Endothelial cell of umbilical vein (primary cell): ENCODE measurements around the gene LTO1. TPM values are rescaled to one million over a fixed set of nuclear protein-coding genes. Genes with fewer than 3 reads are reported as not detected.

Experiments
- BruUV-seq: library from RNA; stranded (reverse); fragments of 400-500 nt; replicated peaks from 2 replicates; lab custom pipeline; 2021; lab: Mats Ljungman, UMichigan
- CTCF ChIA-PET: fragments of 300-600, 350-600 bp; sonication (Branson Sonifier 250); formaldehyde crosslinking; loops from one replicate; lab custom pipeline; 2021; ENCODE audit warnings: antibody characterized with exemption, inconsistent platforms; lab: Charles Lee
- POLR2A ChIA-PET: fragments of 300-600, 350-600 bp; sonication (Branson Sonifier 250); formaldehyde crosslinking; loops from one replicate; lab custom pipeline; 2021; ENCODE audit warnings: antibody characterized with exemption, inconsistent platforms; lab: Charles Lee
- DNase-seq: peaks from one replicate; pipeline ENCODE4 v3.0.0-alpha.2; 2011; ENCODE audit warnings: low read depth, low spot score
- FAIRE-seq: peaks from 2 replicates; lab custom pipeline; 2011; peaks lifted over from hg19 to GRCh38; lab: Jason Lieb, UNC
- H2AFZ ChIP-seq: 2 replicates; pipeline ENCODE4 v1.6.0; 2012; ENCODE audit warnings: low read depth, low read length, control low read depth, inconsistent platforms
- H3K27ac ChIP-seq: 2 replicates; pipeline ENCODE4 v1.5.1; 2011; ENCODE audit warnings: low read depth, mild to moderate bottlenecking, control low read depth, low read length, moderate library complexity; ENCODE audit not compliant: insufficient read depth
- H3K27me3 ChIP-seq, 2 experiments: 2 replicates each; pipeline versions ENCODE4 v1.6.0 to v1.6.1; 2011; ENCODE audit warnings: low read length in 2 of 2, mixed read lengths in 1 of 2; ENCODE audit not compliant: control insufficient read depth in 2 of 2, insufficient read depth in 2 of 2
- H3K36me3 ChIP-seq, 2 experiments: 2 replicates in 1 of 2; 3 replicates in 1 of 2; pipeline ENCODE4 v1.5.1; 2011; ENCODE audit warnings: low read length in 2 of 2, mild to moderate bottlenecking in 1 of 2, moderate library complexity in 1 of 2; ENCODE audit not compliant: control insufficient read depth in 2 of 2, insufficient read depth in 2 of 2; ENCODE audit errors: extremely low read depth in 1 of 2
- H3K4me1 ChIP-seq: 3 replicates; pipeline ENCODE4 v1.5.1; 2011; ENCODE audit warnings: mild to moderate bottlenecking, low read length; ENCODE audit not compliant: control insufficient read depth, insufficient read depth; ENCODE audit errors: extremely low read depth
- H3K4me2 ChIP-seq: 2 replicates; pipeline ENCODE4 v1.6.1; 2011; ENCODE audit warnings: low read length, control low read depth, mixed read lengths; ENCODE audit not compliant: insufficient read depth
- H3K4me3 ChIP-seq, 3 experiments: fragments of 200-600 bp in 1 of 3; sonication (generic), shearing (Covaris generic) in 1 of 3; replicated peaks in 1 of 3; 2 replicates each; pipeline ENCODE4 v1.5.1; 2011 to 2016; ENCODE audit warnings: control low read depth in 3 of 3, low read length in 3 of 3, mild to moderate bottlenecking in 2 of 3, inconsistent platforms in 1 of 3, low read depth in 1 of 3, moderate library complexity in 1 of 3; ENCODE audit not compliant: insufficient read depth in 1 of 3
- H3K79me2 ChIP-seq: 2 replicates; pipeline ENCODE4 v1.6.0; 2012; ENCODE audit warnings: low read length, inconsistent platforms; ENCODE audit not compliant: control insufficient read depth, insufficient read depth
- H3K9ac ChIP-seq: replicated peaks from 2 replicates; pipeline ENCODE3; 2011; ENCODE audit warnings: low read length, control low read depth; ENCODE audit not compliant: insufficient read depth; ENCODE audit errors: extremely low read depth
- H3K9me1 ChIP-seq: replicated peaks from 3 replicates; pipeline ENCODE4 v1.6.0; 2011; ENCODE audit warnings: mild to moderate bottlenecking, low read length; ENCODE audit not compliant: control insufficient read depth, insufficient read depth; ENCODE audit errors: extremely low read depth
- H3K9me3 ChIP-seq: replicated peaks from 2 replicates; pipeline ENCODE4 v1.5.1; 2012; ENCODE audit warnings: low read length, inconsistent platforms; ENCODE audit not compliant: control insufficient read depth, insufficient read depth
- H4K20me1 ChIP-seq: replicated peaks from 2 replicates; pipeline ENCODE3; 2011; ENCODE audit warnings: mild to moderate bottlenecking, low read length; ENCODE audit not compliant: control insufficient read depth, insufficient read depth; ENCODE audit errors: extremely low read depth
- CTCF ChIP-seq, 2 donors: IDR thresholded peaks; 1 replicate in 1 of 2; 2 replicates in 1 of 2; pipeline ENCODE4 v1.5.1; 2011; ENCODE audit warnings: low read length in 2 of 2, mild to moderate bottlenecking in 2 of 2, moderate library complexity in 2 of 2, control low read depth in 1 of 2, inconsistent platforms in 1 of 2, low read depth in 1 of 2; ENCODE audit not compliant: insufficient read depth in 1 of 2; ENCODE audit errors: extremely low read depth in 1 of 2
- EZH2 ChIP-seq: IDR thresholded peaks from 2 replicates; pipeline ENCODE4 v1.6.1; 2012; ENCODE audit warnings: borderline replicate concordance, low read depth, mild to moderate bottlenecking, moderate library complexity, low read length, inconsistent platforms; ENCODE audit not compliant: severe bottlenecking
- FOS ChIP-seq: IDR thresholded peaks from 2 replicates; pipeline ENCODE4 v1.6.1; 2011; ENCODE audit warnings: mild to moderate bottlenecking, low read length, moderate library complexity, borderline replicate concordance; ENCODE audit not compliant: insufficient read depth
- GATA2 ChIP-seq: IDR thresholded peaks from 2 replicates; pipeline ENCODE4 v1.7.0; 2011; ENCODE audit warnings: low read depth, mild to moderate bottlenecking, moderate library complexity, mixed read lengths, low read length; ENCODE audit not compliant: insufficient read length, insufficient read depth
- JUN ChIP-seq: IDR thresholded peaks from 2 replicates; pipeline ENCODE4 v1.6.1; 2011; ENCODE audit warnings: borderline replicate concordance, low read depth; ENCODE audit not compliant: insufficient read length, insufficient read depth
- MYC ChIP-seq: IDR thresholded peaks from one replicate; pipeline ENCODE4 v1.6.1; 2011; ENCODE audit warnings: mild to moderate bottlenecking, low read depth, low read length
- POLR2A ChIP-seq: IDR thresholded peaks from 2 replicates; pipeline ENCODE4 v1.6.1; 2012; ENCODE audit warnings: low read depth, mild to moderate bottlenecking, control low read depth, low read length
- POLR2AphosphoS5 ChIP-seq: IDR thresholded peaks from 2 replicates; pipeline ENCODE4 v1.6.1; 2012; ENCODE audit warnings: low read depth, mild to moderate bottlenecking, control low read depth, low read length, moderate library complexity; ENCODE audit not compliant: insufficient read depth
- dilution Hi-C: fragments of 300-500 bp; cut with MboI; formaldehyde crosslinking; loops from one replicate; pipeline ENCODE4 v1.15.0; 2019; ENCODE audit warnings: low sequenced_read_pairs; ENCODE audit not compliant: extremely low pct_ligation_motif_present
- intact Hi-C: fragments of 100-400 bp; cut with micrococcal nuclease; formaldehyde crosslinking; loops from one replicate; pipeline ENCODE4 v1.10.0; 2022
- polyA plus RNA-seq, 4 experiments: library from polyadenylated mRNA; depleted of rRNA in 3 of 4; stranded (reverse) in 3 of 4; unstranded in 1 of 4; fragments of >200 nt; gene quantifications; 2 replicates each; pipeline versions ENCODE4 v1.2.1 to v1.2.3, GENCODE V29; 2011 to 2012; ENCODE audit warnings: missing spikeins in 1 of 4
- total RNA-seq: library from RNA; stranded (reverse); gene quantifications from 2 replicates; pipeline ENCODE4 v1.2.3, GENCODE V29; 2021
- TF ChIP-seq, protein P1 (sequence below): IDR thresholded peaks from 2 replicates; pipeline ENCODE4 v1.6.1; 2011; ENCODE audit not compliant: insufficient read depth, insufficient read length

The LTO1 gene
- total and polyA plus RNA-seq, 2 donors (not counting 3 experiments of a cell fraction or from before 2014, with no cell fraction given) = 26.8 to 30.9 TPM

GRCh38 chr11:69620683-69621290, 54.4 kb downstream of the LTO1 start:
- H3K4me1 ChIP-seq = no peaks in the 10 kb centered on the region
- intact Hi-C loops = no loop called here
- no peak overlapping the region for H2AFZ ChIP-seq
- no peaks in the 10 kb centered on the region for H4K20me1 ChIP-seq
- no peak for DNase-seq
- peak; percentile 15 for FAIRE-seq
- dilution Hi-C loops = no loop called here
- H3K9ac ChIP-seq = no peak overlapping the region
- H3K9me1 ChIP-seq = no peaks in the 10 kb centered on the region
- no peaks in the 10 kb centered on the region for H3K36me3 ChIP-seq
- no peak for TF ChIP-seq MYC
- TF ChIP-seq, protein P1, sequence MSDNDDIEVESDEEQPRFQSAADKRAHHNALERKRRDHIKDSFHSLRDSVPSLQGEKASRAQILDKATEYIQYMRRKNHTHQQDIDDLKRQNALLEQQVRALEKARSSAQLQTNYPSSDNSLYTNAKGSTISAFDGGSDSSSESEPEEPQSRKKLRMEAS = no peak
- no peak for TF ChIP-seq EZH2
- no peak for TF ChIP-seq CTCF (IDR thresholded peaks at IDR 0.05; ENCODE audit: extremely low read depth in 1 of 2, insufficient read depth in 1 of 2, low read depth in 1 of 2, low read length in 2 of 2)
- no peak for TF ChIP-seq GATA2
- no peak for TF ChIP-seq FOS
- TF ChIP-seq POLR2AphosphoS5 = no peak
- TF ChIP-seq POLR2A = no peak
- TF ChIP-seq JUN = no peak
- no peak overlapping the region for H3K4me2 ChIP-seq
- no peak overlapping the region for H3K27ac ChIP-seq
- BruUV-seq = no TSS peak
- H3K79me2 ChIP-seq = no peaks in the 10 kb centered on the region
- peaks cover 3 to 4% of the 10 kb centered on the region in 2 experiments for H3K27me3 ChIP-seq
- CTCF ChIA-PET = interaction anchor here (0.8 to 1.3 kb wide), 3 partner anchors 8 to 489 kb away, joined by 3 to 4 read pairs (median 3); no protein-coding TSS in a partner anchor
- H3K9me3 ChIP-seq = no peaks in the 10 kb centered on the region
- POLR2A ChIA-PET = no interaction called here
- no peak overlapping the region for H3K4me3 ChIP-seq
